Muscle layer of duodenum (tissue), 2 donors: ENCODE results near the gene BET1L.
"Not testable (repeated sequence)": the region's sequence is repeated elsewhere in the genome, so short reads cannot be mapped to it uniquely, and the experiment has no call there.

Source experiments
- H3K27ac ChIP-seq: one replicate; pipeline ENCODE4 v1.7.0; 2013; ENCODE audit warnings: mild to moderate bottlenecking, low read length
- H3K27me3 ChIP-seq: one replicate; pipeline ENCODE4 v1.7.0; 2013; ENCODE audit warnings: low read depth, mild to moderate bottlenecking, control low read depth, low read length
- H3K36me3 ChIP-seq, 2 donors: one replicate each; pipeline ENCODE4 v1.7.0; 2013; ENCODE audit warnings: low read length in 2 of 2, control low read depth in 1 of 2, mild to moderate bottlenecking in 1 of 2; ENCODE audit not compliant: insufficient read depth in 2 of 2, control insufficient read depth in 1 of 2
- H3K4me1 ChIP-seq, 2 donors: one replicate each; pipeline ENCODE4 v1.7.0; 2013; ENCODE audit warnings: low read length in 2 of 2, mild to moderate bottlenecking in 2 of 2, control low read depth in 1 of 2, moderate library complexity in 1 of 2; ENCODE audit not compliant: insufficient read depth in 2 of 2, control insufficient read depth in 1 of 2
- H3K4me3 ChIP-seq, 2 donors: one replicate each; pipeline ENCODE4 v1.7.0; 2013; ENCODE audit warnings: low read length in 2 of 2, low read depth in 1 of 2, mild to moderate bottlenecking in 1 of 2
- H3K9me3 ChIP-seq, 2 donors: one replicate each; pipeline ENCODE4 v1.7.0; 2013; ENCODE audit warnings: low read length in 2 of 2, control low read depth in 1 of 2, mild to moderate bottlenecking in 1 of 2; ENCODE audit not compliant: control insufficient read depth in 1 of 2
- donor health status: healthy.

The BET1L gene

DNA sequence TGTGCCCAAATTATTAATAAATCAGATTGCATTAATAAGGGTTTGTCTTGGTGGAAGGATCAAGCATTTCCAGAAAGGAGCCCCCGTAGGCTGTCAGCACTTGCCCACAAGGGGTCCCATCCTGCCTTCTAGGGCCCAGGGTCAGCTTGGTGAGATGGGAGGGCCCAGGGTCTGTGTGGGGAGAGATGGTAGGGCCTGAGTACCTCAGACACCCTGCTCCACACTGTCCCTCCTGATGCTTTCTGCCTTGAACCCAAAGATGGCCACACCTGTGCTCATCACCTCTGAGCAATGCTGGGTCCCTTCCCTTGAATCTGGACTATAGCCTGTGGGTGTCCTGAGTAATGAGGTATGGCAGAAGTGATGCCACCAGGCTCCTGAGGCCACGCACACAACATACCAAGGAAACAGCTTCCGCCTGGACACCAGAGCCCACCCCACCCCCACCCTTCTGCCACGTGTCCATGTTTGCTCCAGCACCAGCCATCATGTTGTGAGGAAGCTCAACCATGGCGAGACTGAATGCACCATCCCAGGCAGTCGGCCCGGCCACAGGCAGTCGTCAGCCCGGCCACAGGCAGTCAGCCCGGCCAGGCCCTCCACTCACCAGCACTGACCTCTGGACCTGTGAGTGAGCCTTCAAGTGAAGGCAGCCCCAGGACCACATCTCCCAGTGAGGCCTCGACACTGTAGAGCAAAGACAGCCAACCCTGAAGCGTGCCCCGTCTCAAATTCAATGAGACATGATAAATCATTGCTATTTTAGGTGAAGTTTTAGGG lies 6.8 kb downstream of the BET1L start:
- Histone ChIP-seq H3K9me3 (no peaks in the 10 kb centered on the region), H3K27me3 (no peaks in the 10 kb centered on the region), H3K36me3 (peaks cover 22 to 38% of the 10 kb centered on the region in 2 donors), H3K27ac (no peak overlapping the region), H3K4me1 (peaks cover 0 to 11% of the 10 kb centered on the region in 2 donors), H3K4me3 (no peak overlapping the region)

GRCh38 chr11:199782-200181 lies 7.4 kb downstream of the BET1L start:
- H3K4me3 ChIP-seq: no peak overlapping the region
- H3K36me3 ChIP-seq: peaks cover 17 to 31% of the 10 kb centered on the region in 2 donors
- H3K9me3 ChIP-seq: no peaks in the 10 kb centered on the region
- H3K4me1 ChIP-seq: peaks cover 0 to 5% of the 10 kb centered on the region in 2 donors
- no peaks in the 10 kb centered on the region for H3K27me3 ChIP-seq
- no peak overlapping the region for H3K27ac ChIP-seq

- H3K27ac ChIP-seq: no peak overlapping the region
- no peaks in the 10 kb centered on the region for H3K4me1 ChIP-seq
- H3K9me3 ChIP-seq: no peaks in the 10 kb centered on the region
- H3K36me3 ChIP-seq: peaks cover 13 to 24% of the 10 kb centered on the region in 2 donors
- H3K4me3 ChIP-seq: no peak overlapping the region
- H3K27me3 ChIP-seq: no peaks in the 10 kb centered on the region
Observed at GRCh38 chr11:199004-199581, 8.1 kb downstream of the BET1L start.

DNA sequence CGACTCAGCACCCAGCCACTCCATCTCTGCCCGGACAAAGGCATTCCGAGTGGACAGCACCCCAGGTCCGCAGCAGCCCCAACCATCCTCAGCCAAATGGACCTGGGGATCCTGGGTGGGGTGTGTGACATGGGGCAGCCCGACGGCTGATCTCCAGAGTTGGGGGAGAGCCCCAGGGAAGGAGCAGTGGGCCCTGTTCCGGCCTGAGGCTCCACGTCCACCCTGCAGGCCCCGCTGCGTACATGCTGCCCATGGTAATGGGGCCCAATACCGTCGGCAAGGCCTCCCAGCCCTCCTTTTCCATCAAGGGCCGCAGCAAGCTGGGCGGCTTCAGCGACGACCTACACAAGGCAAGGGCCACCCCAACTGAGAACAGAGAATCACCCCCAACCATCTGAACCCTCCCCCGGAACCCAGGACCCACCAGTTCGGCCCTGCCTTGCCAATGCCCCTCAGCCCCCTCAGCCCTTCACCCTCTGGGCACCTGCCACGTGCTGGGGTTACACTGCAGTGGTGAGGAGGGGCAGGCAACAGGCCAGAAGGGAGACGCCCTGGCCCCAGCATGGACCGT lies 8.9 kb downstream of the BET1L start:
- H3K27me3 ChIP-seq: no peaks in the 10 kb centered on the region
- H3K36me3 ChIP-seq: peaks cover 6 to 18% of the 10 kb centered on the region in 2 donors
- H3K4me1 ChIP-seq: no peaks in the 10 kb centered on the region
- H3K27ac ChIP-seq: no peak overlapping the region
- H3K4me3 ChIP-seq: no peak overlapping the region
- no peaks in the 10 kb centered on the region for H3K9me3 ChIP-seq

DNA sequence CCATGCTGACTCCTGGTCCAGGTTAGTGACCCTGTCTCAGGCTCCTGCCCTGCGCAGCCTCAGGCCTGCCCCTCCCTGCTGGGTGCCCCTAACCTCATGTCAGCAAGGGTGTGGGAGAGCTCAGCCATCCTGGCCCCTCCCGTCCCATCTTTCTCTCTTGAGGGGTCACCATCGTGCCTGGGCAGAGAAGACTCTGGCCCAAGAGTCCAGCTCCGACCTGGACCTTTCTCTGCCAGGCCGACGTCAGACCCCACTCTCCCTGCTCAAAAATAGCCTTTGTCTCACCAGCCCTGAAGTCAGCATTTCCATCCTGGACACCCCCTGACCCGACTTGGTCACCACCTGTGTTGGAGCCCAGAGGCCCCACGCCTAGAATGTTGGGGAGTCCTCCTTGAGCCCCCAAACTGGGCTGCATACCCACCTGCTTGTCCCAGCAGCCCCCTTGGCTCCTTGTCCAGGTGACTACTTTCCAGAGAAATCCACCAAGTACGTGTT lies 9.4 kb downstream of the BET1L start:
- Histone ChIP-seq H3K4me3 (no peak overlapping the region), H3K27me3 (no peaks in the 10 kb centered on the region), H3K27ac (no peak overlapping the region), H3K36me3 (peaks cover under 1 to 12% of the 10 kb centered on the region in 2 donors), H3K4me1 (no peaks in the 10 kb centered on the region), H3K9me3 (no peaks in the 10 kb centered on the region)

DNA sequence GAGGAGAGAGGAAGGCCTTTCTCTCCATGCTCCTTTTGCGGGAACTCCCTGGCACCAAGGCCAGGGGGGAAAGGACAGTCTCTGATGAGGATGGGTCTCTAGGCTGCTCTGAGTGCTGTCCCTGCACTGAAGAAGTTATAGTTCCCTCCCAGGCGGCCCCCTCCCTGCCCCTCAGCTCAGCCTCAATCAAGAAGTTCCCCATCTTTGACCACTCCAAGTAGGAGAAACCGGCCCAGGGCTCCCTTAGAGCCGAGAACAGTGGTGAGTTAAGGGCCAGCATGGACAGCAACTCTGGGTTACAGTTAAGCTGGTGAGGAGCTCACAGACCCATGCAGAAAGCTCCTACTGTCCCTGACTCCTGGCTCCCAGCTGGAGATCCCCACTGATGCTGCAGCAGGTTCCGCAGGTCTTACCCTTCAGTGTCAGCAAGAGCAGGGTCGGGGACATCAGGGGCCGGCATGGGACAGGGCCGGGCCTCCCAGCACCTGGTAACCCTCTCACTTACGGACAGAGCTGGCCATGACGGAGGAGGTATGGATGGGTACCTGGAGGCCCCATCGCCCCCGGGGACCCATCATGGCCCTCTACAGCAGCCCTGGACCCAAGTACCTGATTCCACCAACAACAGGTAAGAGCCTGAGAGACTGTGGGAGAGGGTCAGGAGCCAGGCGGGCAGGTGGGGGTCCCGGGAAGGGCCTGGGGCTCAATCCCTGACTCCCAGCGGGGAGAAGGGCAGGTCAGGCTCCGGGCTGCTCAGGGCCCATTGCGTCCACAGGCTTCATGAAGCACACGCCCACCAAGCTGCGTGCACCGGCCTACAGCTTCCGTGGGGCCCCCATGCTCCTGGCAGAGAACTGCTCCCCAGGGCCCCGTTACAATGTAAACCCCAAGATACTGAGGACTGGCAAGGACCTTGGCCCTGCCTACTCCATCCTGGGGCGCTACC lies 10.1 kb downstream of the BET1L start:
- H3K36me3 ChIP-seq: peaks cover 0 to 7% of the 10 kb centered on the region in 2 donors
- H3K4me3 ChIP-seq: no peak overlapping the region
- H3K27ac ChIP-seq: no peak overlapping the region
- no peaks in the 10 kb centered on the region for H3K27me3 ChIP-seq
- no peaks in the 10 kb centered on the region for H3K9me3 ChIP-seq
- no peaks in the 10 kb centered on the region for H3K4me1 ChIP-seq

DNA sequence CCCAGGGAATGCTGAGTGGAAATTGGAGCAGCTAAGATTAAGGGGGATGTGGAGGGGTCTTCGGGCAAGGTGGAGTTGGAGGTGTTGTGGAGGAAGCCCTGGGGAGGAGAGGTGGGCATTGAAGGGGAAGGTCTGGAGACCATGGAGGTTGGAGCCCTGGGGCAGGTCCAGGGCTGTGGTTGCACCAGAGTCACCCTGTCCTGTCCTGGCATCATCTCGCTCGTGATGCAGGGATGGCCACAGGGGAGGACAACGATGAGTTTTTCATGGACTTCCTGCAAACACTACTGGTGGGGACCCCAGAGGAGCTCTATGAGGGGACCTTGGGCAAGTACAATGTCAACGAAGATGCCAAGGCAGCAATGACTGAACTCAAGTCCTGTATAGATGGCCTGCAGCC lies 13.7 kb downstream of the BET1L start:
- not testable (repeated sequence) for H3K4me3 ChIP-seq, H3K36me3 ChIP-seq, H3K9me3 ChIP-seq, H3K27me3 ChIP-seq, H3K4me1 ChIP-seq, H3K27ac ChIP-seq

- not testable (repeated sequence) for H3K27ac ChIP-seq, H3K4me3 ChIP-seq, H3K4me1 ChIP-seq, H3K36me3 ChIP-seq, H3K27me3 ChIP-seq, H3K9me3 ChIP-seq
Observed at GRCh38 chr11:192674-193128, 14.5 kb downstream of the BET1L start, which contains the start of gene SCGB1C1. TSS of gene SCGB1C1 (plus strand) at chr11:193078. CDS start at chr11:193100, 22 bp downstream.

DNA sequence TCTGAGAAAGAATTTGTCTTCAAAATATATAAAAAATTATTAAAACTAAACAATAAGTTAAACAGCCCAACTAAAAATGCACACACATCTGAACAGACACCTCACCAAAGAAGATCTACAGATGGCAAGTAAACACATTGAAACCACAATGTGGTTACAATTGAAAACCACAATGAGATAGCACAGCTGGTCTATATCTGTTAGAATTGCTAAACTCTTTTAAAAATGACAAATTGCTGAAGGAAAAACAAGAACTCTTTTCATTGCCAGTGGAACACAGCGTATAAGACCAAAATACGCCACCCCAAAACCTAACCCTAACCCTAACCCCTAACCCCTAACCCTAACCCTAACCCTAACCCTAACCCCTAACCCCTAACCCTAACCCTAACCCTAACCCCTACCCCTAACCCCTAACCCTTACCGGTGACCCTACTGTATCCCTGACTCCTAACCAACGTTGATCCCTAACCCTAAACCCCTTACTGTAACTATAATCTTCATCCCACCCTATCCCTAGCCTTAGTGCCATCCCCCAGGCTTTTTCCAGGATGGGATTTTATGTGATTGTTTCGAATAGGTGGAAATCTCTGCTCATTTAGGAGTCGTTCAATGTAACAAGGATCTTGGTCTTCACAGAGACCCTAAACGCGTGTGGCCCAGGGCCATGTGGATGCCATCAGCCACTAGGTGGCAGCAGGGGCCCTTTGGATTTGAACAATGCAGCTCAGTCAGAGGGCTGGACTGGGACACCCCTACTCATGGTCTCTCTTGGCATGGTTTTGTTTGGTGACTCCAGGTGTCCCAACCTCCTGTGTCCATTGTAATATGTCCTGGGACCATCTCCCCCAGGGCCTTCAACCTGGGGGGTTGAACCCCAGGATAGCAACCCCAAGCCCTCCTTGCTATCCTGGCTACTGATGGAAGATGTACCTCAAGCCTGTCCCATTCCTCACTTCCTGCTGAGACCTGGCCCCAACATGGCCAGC lies 15.4 kb downstream of the BET1L start:
- H3K27me3 ChIP-seq, H3K4me1 ChIP-seq, H3K36me3 ChIP-seq, H3K4me3 ChIP-seq, H3K9me3 ChIP-seq, H3K27ac ChIP-seq: not testable (repeated sequence)

GRCh38 chr11:190546-190945 lies 16.7 kb downstream of the BET1L start:
- H3K4me3 ChIP-seq, H3K27me3 ChIP-seq, H3K36me3 ChIP-seq, H3K27ac ChIP-seq, H3K9me3 ChIP-seq, H3K4me1 ChIP-seq: not testable (repeated sequence)
